HG03108 (cell line): ENCODE data around the gene SH3RF3.
"Not testable (repeated sequence)": the region's sequence is repeated elsewhere in the genome, so short reads cannot be mapped to it uniquely, and the experiment has no call there.

ENCODE experiments used
- ATAC-seq: cut with Tn5 transposase; IDR thresholded peaks from one replicate; pipeline ENCODE4 v1.9.1; 2021; ENCODE audit warnings: moderate library complexity; ENCODE audit not compliant: unreplicated experiment

SH3RF3 gene

DNA sequence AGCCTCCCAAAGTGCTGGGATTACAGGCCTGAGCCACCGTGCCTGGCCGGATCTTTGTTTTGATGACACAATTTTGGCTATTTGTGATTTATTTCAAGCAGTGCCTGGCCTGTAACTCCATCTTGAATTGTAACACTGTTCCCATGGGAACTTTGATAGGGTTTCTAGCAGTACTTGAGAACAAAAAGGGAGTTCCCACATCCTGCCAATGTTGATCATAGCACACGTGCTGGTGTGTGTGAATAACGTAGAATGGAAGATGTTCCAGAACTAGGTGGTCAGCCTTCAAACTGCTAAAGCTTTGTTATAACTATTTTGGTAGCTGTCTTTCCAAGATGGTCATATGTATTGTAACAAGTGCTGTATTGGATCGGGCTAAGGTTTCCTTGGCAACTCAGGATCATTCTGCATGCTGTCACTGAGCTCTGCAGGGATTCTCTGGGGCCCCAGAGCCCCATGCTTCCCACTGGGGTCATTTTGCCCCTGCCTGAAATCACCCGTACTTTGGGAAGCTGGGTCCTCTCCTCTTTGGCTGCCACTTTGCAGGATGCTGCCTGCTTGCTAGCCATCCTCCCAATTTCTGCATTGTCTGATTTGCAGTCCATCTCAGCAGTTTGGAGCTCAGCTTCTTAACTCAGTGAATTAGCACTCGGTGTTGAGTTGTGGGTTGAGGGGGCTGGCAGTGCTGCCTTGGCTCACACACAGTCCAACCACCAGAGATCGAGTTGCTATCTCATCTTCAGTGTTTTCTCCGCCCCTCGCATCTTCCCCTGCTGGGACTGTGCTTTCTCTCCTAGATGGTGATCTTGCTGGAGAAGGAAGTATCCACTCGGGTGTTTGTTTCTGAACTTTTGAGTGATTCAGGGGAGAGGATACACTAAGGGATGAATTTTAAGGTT is 26.8 kb downstream of the SH3RF3 start:
- ATAC-seq = no peak

DNA sequence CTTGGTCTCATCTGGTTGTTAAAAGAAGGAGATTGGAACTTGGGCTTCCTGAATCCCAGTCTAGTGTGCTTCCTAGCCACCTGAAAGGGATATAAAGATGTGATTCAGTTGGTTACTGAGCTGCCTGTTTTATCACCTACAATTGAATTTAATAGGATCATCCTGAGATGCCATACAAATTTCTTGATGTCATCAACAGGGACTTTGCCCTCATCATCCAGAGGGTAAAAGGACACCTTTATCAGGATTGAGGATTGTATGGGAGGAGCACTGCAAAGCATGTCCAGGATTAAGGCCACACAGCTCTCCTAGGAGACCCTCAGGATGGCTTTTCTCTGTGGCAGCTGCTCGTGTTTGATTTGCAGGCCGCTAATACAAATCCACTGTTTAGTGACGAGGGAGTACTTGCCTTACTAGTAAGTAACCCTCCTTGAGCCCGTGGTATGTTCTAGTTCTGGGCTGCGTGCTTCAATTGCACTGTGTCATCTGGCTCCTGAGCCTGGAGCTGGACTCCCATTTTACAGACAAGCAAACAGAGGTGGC is 28.6 kb downstream of the SH3RF3 start:
- no peak for ATAC-seq

DNA sequence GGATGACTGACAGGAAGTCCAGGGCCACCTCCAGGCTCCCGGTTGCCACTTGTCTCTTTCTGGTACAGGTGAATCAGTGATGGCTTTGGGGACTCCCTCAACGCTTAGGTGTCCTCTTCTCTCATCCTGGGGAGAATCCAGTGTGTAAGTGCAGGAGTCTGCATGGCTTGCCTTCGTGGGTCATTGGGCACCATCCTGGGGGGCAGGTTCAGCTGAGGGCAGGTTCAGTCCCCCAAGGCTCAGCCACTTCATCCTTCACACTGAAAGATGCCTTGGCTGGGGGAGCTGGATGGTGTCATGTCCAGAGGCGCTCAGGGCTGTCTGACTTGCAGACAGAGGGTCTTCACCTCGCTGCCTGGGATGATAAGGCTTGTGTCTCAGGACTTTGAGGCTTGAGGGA is 29.2 kb downstream of the SH3RF3 start:
- ATAC-seq = no peak

DNA sequence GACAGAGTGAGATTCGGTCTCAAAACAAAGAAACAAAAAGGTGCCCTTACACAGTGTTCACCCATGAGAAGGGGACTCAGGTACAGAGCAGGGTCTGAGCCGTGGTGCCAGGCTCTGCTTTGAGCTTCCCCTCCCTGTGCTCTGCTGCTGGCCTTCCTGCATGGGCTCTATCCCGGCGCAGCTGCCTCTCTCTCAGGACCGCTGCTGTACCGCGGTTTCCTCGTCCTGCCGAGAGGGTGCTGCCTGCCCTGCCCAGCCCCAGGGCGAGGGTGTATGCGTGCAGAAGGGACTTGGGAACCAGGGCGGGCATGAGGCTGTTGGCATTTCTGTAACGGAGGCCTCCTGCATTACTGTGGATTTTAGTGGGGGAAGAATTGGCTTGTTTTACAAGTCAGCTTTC is 30.1 kb downstream of the SH3RF3 start:
- ATAC-seq = no peak

DNA sequence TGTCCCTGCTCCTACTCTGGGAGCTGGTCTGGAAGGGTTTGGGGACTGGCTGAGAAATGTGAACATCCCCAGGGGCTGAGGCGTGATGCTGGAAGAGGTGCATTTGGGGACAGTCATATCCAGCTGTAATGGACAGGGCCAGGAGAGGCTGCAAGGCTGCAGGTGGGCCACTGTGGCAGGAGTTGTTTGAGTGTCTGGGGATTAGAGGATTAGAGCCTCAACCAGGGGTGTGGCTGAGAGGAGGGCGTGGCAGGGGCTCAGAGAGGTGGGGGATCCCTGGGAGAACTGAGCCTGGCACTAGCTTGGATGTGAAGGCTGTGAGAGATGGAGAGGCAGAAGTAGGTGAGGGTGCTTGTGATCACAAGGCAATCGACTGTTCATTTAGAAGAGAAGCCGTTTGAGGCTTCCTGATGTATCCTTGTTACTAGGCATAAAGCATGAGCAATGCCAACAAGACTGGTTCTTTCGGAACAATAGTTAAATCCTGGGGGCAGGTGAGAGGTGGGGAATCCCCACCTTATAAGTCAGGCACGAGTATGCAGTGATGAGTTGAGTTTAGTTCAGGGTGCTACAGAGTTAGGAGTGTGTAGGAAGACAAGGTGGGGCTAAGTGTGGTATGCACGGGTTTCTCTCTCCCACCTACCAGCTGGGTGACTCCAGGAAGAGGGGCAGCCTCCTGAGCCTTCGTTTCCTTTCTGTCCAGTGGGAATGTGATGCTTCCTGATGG is 31.9 kb downstream of the SH3RF3 start:
- ATAC-seq = no peak

DNA sequence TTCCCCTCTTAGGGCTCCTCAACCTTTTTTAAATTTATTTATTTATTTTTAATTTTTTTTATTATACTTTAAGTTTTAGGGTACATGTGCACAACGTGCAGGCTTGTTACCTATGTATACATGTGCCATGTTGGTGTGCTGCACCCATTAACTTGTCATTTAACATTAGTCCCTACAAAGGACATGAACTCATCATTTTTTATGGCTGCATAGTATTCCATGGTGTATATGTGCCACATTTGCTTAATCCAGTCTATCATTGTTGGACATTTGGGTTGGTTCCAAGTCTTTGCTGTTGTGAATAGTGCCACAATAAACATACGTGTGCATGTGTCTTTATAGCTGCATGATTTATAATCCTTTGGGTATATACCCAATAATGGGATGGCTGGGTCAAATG is 33.4 kb downstream of the SH3RF3 start:
- ATAC-seq = not testable (repeated sequence)

DNA sequence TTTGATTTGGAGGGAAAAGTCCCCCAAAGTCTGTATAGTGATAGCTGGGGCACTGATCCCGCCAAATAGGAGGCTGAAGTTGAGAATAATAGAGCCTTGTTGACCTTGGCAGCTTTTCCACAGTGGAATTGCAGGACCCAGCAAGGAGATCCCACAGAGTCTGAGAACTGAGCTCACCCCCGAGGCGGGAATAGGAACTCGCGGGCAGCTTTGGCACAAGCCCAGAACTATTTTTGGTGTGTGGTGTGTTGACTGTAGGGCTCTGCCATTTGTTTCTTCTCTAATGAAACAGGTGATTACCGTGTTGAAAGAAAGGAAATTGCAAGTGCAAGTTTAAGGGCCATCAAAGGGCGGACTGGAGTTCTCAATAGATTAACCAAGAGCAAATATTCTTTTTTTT is 34.0 kb downstream of the SH3RF3 start:
- no peak for ATAC-seq

DNA sequence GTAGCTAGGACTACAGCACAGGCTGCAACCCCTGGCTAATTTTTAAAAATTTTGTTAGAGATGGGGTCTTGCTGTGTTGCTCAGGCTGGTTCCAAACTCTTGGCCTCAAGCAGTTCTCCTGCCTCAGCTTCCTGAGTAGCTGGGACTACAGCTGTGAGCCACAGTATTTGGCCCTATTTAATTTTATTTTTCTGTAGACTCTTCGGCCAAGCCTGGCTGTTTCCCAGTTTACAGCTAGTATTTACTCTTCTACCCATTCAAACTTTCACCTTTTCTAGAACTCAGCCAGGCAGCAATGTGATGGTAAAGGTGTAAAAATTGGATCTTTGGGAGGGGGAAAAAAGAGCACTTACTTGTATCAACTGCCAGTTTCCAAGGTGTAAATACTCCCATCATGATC is 35.3 kb downstream of the SH3RF3 start:
- ATAC-seq = no peak

DNA sequence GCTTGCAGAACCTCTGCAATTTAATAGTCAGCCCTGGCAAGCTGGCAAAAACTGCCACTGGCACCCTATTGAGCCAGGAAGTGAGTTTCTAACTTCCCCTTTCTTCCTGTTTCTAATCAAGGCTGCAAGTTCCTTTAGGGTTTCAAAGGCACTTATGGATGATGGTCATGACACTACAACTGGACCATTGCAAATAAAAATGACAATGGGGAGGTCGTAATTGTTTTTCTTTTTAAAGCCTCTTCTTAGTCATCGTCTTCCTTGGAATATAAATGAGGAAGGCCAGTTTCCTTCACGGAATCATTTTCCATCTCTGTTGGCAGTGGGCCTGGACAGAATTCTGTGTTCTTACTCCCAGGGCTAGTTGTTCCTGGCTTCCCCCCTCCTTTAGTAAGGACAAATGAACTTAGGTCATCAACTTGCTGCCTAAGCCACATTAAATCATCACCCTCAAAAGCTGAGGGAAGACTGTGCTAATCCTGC is 35.8 kb downstream of the SH3RF3 start:
- no peak for ATAC-seq

DNA sequence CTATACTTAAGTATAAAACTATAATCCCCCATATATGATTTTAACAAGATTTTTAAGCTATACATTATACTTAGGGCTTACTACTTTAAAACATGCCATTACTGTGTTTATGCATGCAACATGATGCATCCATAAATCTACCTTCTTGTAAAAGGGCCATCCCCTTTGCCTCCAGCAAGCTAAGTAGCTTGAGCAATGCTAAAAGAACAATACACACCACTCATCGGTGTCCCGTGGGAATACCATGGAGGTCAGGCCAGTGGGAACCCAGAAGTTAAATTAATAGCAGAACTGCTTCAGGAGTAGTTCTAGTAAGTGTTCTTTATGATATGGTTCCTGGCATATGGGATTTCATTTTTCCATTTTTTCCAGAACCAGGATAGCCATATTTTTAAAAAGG is 37.8 kb downstream of the SH3RF3 start:
- ATAC-seq = no peak

DNA sequence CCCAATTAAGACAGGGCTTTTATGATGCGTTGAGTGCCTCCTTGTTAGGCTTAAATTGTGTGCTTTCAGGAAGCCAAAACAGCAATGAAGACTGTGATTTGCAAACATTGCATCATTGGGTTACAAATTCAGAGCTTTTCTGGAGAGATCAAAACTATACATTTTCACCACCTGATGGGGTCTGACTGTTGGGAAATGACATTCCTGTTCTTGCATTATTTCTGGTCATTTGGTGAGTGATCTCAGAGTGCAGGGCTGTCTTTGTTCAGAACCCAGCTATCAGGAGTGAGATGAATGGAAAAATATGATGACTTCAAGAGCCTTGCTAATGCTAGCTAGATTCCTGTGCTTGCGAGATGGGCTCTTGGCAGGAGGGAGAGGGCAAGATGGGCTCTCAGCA is 39.1 kb downstream of the SH3RF3 start:
- ATAC-seq = no peak

DNA sequence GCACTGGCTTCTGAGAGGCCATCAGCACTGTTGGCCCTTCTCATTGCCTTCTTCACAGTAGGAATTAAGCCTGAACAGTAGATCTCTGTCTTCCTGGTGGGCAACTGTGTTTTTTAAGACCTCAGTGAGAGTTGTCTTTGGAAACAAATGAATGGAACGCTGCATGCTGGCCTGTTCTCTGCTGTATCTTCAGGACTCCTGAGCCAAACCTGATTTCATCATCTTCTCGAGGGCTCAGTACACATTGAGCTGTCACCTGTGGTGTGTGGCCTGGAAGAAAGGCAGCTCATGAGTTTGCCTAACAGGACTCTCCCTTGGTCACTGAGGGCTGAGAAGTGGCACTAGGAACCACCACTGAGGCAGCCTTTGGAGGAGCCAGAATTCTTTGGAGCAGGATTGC is 39.7 kb downstream of the SH3RF3 start:
- no peak for ATAC-seq

DNA sequence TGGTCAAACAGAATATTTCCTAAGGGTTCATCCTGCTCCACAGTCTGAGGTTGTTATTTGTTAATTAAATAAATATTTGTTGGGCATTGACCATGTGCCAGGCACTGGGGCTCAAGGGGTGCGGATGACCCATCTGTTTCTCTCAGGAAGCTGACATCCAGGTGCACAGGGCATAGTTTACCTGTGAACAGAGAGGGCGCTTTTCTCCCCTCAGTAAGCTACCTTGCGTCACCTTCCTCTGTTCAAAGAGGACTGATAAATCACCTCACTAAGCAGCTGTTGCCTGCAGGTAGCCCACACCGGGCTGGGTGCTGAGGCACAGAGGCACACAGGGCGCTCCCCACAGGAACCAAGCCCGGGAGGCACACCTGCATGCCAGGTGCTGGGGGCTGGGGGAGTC is 41.6 kb downstream of the SH3RF3 start:
- ATAC-seq = no peak

DNA sequence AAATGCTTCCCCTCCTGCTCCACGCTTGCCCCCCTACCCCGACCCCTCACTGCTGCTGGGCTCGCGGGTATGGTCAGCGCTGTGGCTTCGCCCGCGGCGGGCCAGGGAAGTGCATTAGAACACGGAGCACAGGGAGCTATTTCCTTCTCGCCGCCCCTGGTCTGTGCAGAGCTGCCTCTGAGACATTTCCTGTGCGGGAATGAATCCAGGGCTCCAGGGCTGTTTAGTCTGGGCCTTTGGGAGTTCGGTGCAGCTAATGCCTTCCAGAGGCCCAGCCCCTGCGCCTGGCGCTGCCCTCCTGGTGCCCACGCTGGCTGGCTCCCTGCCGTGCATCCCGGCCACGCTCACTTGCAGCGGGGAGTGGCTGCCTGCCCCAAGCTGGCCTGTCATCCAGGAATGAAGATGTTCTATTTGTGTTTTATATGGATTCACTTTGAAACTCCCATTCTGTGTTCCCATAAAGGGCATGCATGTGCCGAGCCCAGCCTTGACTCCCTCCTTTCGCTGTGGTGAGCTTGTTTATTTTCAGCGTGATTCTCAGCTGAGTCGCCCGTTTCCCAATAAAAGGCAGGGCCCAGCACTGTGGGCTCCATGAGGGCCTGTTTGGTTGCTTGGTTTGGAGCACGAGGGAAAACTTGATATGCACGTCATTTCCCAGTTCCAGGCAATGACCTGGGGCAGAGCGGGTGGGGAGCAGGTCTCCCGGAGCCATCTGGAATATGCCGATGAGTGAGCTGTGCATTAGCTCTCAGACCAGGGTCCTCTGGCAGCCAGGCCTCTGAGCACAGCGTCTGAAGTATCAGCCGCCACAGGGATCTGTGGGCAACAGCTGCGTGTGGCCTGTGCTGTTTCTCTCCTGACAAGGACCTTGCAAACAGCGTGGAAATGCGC is 42.7 kb downstream of the SH3RF3 start:
- no peak for ATAC-seq

DNA sequence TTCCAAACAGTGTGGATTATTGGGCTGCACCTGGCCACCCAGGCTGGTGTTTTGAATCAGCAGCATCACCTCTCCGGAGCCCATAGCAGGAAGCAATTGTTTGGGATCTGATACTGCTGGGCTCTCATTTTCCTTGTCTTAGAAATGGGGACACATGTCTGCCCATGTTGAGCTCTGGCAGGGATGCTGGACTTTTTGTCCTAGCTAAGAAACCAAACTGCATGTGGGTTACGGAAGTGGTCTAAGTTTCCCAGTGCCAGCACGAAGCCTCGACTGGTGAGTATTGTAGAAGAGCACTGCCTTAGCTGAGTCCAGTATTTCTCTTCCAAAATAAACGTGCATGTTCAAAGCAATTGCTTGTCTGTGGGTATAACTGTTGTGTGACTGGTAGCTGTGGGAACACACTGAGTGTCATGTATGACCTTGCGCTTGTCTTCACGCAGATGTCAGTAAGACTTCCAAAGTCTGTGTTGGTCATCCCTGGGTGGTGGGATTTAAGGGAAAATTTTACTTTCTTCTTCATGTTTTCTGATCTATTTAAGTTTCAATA is 43.6 kb downstream of the SH3RF3 start:
- ATAC-seq = no peak

DNA sequence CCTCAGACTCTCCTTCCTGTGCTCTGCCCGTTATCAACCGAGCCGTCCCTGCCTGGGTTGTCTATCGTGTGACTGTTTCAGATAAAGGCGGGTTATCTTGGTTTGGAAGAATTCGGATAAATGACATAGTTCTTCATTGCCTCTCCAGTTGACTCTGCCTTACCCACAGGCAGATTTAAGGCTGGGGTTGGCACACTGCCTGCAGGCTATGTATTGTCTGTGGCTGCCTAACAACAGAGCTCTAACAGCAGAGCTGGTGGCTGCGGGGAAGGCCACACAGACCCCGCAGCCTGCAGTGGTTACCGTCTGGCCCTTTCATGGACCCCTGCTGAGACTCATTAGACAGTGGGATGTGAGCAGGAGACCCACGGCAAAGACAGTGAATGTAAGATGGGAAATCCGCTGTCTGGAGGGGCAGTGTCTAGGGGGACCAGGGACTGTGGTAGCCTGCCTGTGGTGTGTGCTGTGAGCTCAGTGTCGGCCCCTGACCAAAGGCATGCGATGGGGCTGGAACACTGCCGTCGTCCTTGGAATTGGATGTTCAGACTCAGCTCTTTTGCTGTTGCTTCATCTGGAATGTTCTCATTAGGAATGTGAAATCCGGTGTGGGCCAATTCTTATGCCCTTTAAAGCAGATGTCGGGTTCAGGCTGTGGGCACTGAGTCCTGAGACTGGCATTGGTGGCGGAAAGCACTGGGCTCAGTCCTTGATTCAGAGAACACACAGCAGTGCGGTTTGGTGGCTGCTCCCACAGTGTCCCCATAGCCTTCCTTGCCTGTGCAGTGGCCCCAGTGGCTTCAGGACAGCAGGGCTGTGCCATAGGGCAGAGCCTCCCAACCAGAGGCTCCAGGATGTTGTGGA is 44.5 kb downstream of the SH3RF3 start:
- no peak for ATAC-seq

DNA sequence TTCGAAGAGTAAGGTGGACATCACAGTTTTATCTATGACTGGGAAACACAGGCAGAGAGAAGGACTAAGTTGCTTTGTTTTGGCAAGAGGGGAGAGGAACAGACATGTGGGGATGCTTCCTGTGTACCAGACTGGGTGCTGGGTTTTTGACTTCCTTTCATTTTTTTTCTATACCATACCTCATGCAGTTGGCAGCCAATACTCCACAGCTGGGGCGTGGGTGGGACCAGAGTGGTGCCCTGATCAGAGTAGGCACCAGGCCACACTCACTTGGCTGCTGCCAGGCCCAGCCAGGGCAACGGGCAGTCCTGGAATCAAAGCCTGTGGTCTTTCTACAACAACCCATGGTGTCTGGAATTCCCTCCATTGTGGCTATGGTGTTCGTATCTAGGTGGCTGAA is 45.2 kb downstream of the SH3RF3 start:
- ATAC-seq = no peak

DNA sequence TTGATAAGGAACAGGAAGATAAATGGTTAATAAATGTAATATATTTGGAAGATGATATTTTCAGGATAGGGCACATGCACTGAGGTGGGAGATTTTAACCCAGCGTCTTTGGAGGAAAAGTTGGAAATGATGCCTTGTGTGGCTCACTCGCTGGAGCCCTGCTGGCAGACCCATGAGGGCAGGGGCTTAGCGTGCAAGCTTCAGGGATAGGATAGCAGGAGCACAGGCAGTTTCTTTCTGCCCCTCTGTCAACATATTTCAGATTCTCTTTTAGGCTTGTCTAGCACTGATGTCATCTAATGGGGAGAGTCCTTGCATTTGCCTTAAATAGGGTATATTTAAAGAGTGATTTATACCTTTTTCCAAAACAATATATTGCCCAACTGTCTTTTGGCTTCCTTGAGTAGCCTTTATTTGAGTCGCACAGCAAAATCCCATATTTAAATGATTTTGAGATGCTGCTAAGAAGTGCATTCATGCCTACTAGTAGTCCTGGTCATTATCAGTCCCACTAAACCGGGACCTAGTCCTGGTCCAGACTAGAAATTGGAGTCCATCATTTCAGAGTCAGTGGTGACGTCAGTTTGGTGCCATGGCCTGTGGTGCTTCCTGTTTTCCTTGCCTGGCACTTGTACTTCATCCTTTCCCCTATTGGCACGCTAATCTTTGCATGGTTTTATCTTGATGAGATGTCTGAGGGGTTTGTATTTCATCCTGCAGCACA is 45.8 kb downstream of the SH3RF3 start:
- no peak for ATAC-seq

DNA sequence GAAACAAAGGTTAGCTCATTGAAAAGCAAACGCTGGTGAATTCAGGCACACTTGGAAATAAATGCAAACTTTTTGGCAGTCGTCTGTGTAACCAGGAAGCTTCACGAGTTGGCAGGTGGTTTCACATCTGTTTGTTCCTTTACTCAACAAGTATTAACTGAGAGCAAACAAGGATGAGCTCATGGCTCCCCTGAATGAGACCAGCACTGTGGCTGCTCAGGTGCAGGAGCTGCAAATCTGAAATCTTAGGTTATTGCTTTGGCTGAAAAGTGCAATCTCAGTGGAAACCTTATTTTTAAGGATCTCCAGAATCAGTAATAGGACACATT is 46.3 kb downstream of the SH3RF3 start:
- no peak for ATAC-seq
